GM18951 (cell line): Measurements from ENCODE around the gene PDE8A.

Source experiments
- POLR2A ChIP-seq: IDR thresholded peaks from 4 replicates; pipeline ENCODE4 v1.6.1; 2011; ENCODE audit warnings: mild to moderate bottlenecking; ENCODE audit not compliant: insufficient read length, insufficient read depth; ENCODE audit errors: extremely low read depth
- in situ Hi-C: fragments of 300-500 bp; cut with MboI; formaldehyde crosslinking; loops from one replicate; pipeline ENCODE4 v1.12.0; 2022; ENCODE audit warnings: low sequenced_read_pairs, mixed read lengths, inconsistent platforms; ENCODE audit not compliant: unreplicated experiment

Gene PDE8A

DNA sequence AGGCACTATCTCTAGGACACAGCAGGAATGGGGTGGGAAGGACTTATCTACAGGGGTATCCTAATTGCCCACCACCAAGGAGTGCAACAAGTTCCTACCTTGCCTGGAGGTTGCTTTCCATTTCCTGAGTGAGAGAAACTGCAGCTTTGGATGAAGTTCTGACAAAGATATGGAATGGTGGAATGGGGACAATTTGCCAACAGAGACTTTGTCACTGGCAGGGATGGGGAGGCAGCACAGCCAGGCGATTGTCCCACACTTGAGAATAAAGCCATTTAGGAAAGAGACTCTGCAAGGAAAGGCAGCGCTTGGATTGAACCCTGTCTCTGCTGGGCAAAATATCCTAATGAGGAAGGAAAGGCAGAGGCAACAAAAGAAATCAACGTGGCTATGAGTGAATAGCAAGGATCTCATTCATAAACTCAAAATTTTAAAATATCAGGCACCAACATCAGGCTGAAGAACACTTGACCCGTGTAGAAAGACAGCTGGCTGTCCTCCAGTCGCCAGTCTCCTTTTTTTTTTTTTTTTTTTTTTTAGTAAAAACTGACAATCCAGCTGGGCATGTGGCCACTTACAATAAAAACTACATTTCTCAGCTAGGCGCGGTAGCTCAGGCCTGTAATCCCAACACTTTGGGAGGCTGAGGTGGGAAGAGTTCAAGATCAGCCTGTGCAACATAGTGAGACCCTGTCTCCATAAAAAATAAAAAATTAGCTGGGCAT lies 31.6 kb upstream of the PDE8A start:
- TF ChIP-seq POLR2A: no peak
- in situ Hi-C loops: no loop called here

DNA sequence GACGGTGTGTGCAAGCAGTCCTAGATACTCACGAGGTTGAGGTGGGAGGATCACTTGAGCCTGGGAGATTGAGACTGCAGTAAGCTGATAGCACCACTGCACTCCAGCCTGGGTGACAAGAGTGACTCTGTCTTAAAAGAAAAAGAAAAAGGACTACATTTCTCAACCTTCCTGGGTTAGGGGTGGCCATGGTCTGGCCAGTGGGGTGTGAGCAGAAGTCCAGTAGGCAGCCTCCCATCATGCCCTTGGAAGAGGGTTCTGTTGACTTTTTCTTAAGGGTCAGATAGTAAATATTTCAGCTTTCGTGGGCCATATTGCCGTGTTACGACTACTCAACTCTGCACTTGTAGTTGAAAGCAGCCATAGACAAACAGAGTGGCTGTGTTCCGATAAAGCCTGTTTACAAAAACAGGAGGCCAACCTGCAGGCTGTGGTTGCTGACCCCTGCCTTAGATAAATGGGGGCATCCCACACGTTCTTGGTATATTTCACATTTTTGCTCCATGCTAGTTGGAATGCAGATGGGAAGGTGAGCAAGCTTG lies 31.0 kb upstream of the PDE8A start:
- TF ChIP-seq POLR2A: no peak

DNA sequence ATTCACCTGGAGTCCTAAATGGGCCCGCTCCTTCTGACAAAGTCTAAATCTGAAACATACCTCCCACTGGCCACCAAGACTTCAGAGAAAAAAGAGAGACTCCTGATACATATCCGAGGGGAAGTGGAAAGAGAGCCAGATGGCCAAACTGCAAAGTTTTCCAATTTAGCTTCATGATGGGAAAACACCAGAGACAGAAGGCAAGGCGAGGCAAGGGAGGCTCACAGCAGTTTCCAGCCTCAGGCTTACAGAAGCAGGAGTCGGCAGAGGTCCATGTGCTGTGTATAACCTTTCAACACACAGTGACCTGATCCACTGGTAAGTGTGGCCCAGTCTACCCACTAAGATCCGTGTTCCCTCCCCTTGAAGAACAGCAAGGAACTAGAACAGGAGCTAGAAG lies 29.9 kb upstream of the PDE8A start:
- in situ Hi-C loops: no loop called here
- no peak for TF ChIP-seq POLR2A

More for the DNA sequence above, 31.0 kb upstream of the PDE8A start:
- in situ Hi-C loops: no loop called here

DNA sequence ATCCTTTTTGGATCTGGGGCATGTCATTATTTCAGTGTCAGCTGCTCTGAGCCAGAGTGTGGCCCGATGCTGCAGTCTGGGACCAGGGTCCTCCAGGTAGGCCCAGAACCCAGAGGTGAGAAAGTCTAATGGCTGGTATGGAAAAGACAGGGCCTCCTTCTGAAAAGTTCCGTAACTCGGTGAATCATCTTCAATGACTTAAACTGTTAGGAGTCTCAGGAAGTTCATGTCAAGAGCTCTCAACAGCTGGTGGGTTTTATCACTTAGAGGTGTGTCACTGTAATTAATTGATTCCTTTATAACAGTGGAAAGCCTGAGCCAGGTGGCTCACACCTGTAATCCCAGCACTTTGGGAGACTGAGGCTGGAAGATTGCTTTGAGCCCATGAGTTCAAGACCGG lies 28.5 kb upstream of the PDE8A start:
- in situ Hi-C loops: no loop called here
- no peak for TF ChIP-seq POLR2A

DNA sequence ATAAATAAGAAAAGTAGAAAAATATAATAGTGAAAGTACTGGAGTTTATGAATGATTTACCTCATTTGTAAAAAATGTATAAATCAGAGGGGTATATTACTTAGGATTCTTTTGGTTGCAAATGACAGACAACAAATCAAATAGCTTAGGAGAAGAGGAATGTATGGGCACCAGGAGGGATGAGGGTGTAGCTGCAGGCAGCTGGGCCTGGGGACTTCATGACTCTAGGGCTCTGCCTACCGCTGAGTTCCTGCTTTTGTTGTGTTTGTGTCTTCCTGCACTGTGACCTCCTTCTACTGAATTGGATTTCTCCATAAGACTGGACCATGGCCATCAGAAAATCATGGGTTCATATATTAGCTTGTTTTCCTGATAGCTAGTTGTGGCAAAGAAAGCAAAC lies 27.9 kb upstream of the PDE8A start:
- TF ChIP-seq POLR2A: no peak
- in situ Hi-C loops: no loop called here

DNA sequence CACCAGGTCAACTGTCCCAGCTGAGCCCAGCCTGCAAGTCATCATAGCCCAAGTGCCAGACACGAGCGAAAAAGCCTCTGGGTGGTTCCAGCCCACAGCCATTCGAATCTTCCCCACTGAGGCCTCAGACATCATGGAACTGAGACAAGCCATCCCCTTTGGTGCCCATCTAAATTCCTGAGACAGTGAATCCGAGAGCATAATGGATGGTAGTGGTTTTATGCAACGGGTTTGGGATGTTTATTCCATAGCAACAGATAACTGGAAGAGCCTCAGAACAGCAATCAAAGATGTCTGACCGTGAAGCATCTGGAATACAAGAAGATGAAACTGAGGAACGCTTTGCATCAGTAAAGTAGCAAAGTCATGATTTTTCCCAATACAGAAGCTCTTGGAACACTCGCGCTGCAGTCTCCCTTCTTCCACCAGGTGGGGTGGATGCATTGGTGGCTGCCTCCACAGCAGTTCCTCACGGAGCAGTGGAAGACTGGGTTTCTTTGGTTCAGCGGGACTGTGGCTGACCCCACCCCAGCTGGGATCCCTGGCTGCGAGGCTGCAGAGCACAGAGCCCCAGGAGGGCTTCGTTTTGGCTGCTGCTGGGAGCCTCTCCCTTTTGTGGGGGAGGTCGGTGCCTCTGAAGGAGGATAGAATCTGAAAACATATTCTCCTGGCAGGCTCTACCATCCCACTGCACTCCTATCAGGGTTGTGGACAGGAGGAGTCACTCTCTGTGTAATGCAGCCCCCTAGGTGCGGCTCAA lies 26.4 kb upstream of the PDE8A start:
- no peak for TF ChIP-seq POLR2A
- in situ Hi-C loops: no loop called here

DNA sequence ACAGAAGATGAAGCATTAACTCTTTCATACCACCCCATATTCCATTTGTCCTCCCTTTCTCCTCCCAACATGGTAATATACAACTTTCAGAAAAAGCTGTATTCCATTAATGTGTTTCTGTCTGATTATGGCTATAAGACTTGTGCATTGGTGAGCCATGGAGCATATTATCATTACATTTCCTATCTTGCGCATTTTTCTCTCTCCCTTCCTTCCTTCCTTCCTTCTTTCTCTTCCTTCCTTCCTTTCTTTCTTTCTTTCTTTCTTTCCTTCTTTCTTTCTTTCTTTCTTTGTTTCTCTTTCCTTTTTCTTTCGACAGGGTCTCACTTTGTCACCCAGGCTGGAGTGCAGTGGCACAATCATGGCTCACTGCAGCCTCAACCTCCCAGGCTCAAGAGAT lies 25.5 kb upstream of the PDE8A start:
- in situ Hi-C loops: no loop called here
- no peak for TF ChIP-seq POLR2A

DNA sequence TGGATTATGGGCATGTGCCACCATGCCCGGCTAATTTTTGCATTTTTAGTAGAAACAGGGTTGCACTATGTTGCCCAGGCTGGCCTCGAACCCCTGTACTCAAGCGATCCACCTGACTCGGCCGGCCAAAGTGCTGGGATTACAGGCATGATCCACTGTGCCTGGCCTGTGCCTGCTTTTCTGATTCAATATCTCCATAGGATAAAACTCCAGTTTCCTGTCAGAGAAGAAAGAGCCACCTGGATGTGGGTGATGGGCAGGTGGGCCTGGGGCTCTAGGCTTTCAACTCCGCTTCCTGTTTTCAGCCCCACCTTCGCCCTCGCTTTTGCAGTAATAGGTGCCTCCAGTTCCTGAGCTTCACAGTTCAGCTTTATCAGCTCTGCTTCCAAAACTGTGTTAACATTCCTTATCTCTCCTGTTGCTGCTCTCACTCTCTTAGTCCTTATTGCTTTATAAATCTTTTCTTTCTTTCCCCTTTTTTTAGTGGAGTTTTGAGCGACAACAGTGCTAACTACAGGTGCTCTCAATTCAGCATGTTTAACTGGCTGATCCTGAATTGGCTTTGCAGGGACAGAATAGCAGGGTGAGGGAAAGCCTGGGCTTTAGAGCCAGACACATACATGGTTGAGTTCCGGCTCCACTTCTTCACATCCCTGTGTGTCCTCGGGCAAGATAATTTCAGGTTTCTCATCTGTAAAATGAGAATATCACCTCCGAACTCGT lies 21.1 kb upstream of the PDE8A start:
- in situ Hi-C loops: no loop called here
- no peak for TF ChIP-seq POLR2A

DNA sequence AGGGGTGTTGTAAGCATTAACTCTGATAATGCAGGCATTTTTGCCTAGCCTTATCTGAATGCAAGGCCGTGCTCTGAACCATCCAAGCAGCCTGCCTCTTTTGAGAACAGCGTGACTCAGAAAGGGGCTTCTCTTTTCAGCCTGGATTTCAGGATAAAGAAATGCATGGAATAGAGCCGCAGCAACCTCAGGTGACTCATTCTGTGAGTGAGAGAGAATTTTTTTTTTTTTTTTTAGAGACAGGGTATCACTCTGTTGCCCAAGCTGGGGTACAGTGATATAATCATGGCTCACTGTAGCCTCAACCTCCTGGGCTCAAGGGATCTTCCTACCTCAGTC lies 20.6 kb upstream of the PDE8A start:
- TF ChIP-seq POLR2A: no peak
- in situ Hi-C loops: no loop called here

DNA sequence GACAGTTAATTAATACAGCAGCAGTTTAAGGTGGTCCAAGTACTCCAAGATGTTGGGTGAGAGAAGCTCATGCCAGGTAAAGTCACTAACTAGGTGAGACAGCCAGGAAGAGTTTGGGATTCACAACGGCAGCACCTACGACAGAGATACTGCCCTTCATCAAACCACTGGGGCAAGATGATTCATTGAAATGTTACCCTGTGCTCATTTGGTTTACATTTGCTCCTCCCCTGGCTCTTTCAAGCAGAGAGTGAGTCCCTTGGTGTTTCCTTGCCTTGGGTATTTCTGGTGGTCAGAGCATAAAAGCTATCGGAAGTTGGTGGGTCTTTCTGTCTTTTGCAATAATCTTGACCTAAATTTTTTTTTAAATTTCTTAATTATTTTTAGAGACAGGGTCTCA lies 19.9 kb upstream of the PDE8A start:
- in situ Hi-C loops: no loop called here
- no peak for TF ChIP-seq POLR2A

DNA sequence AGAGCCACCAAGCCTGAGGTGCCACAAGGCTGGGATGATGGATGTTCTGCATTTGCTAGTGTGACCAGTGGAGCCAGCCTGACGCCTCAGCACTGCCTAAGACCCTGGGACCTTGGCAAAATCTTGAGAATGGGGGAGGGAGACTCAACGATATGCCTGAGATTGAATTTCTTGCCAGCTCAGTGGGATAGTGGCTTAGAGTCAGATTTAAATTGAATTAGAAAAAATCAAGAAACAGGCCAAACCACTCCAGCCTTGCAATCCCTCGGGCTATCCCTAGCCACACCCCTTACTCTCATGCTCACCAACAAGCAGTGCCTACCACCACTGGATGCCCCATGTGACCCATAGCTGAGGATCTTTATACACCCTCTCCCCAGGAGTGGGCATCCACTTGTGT lies 18.7 kb upstream of the PDE8A start:
- TF ChIP-seq POLR2A: no peak
- in situ Hi-C loops: no loop called here

DNA sequence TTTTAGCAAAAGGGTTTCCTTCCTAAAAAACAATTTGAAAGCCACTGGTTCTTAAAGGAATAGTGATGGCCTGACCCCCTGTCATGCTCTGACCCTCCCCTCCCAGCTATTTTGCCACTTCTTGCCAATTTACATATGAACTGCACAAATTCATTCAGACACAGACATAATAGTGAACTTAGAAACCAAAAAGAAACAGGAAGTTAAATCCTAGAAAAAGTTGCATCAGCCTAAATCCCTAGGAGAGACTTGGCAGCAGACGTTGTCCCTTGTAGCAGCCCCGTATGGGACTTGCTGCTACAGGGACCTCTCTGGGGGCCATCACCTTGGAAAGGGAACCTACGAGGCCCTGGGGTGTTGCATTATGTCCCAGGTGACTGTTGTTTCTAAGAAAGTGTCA lies 14.3 kb upstream of the PDE8A start:
- no peak for TF ChIP-seq POLR2A
- in situ Hi-C loops: no loop called here

DNA sequence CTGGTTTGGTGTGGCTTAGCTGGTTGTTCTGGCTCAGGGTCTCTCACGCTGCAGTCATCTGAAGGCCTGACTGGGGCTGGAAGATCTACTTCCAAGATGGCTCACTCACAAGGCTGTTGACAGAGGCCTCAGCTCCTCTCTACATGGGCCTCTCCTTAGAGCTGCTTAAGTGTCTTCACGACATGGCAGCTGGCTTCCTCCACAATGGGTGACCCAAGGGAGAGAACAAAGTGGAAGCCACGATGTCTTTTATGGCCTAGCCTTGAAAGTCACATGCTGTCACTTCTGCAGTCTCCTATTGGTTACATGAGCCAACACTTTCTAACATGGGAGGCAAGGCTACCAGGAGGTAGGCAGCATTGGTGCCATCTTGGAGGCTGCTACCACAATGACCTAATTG lies 13.4 kb upstream of the PDE8A start:
- no peak for TF ChIP-seq POLR2A
- in situ Hi-C loops: no loop called here
